H9 (cell line): ENCODE data around the gene STAB1. TPM values are rescaled to one million over a fixed set of nuclear protein-coding genes. Genes with fewer than 3 reads are reported as not detected.

Experiments
- DNase-seq: peaks from one replicate; pipeline ENCODE4 v3.0.0-alpha.2; 2017
- H2AFZ ChIP-seq: one replicate; pipeline ENCODE4 v1.6.1; 2013; ENCODE audit warnings: mild to moderate bottlenecking, low read length, control low read depth, moderate library complexity
- H2AK5ac ChIP-seq: 2 replicates; pipeline ENCODE4 v1.6.1; 2013; ENCODE audit warnings: low read length, control low read depth, mixed read lengths; ENCODE audit not compliant: insufficient read length
- H2BK120ac ChIP-seq: one replicate; pipeline ENCODE4 v1.6.1; 2013; ENCODE audit warnings: low read depth, mild to moderate bottlenecking, low read length, control low read depth, inconsistent platforms; ENCODE audit not compliant: poor library complexity, severe bottlenecking
- H2BK12ac ChIP-seq: 2 replicates; pipeline ENCODE4 v1.6.1; 2013; ENCODE audit warnings: low read length, control low read depth, mixed read lengths, low read depth; ENCODE audit not compliant: insufficient read length
- H2BK15ac ChIP-seq: 2 replicates; pipeline ENCODE4 v1.6.1; 2013; ENCODE audit warnings: low read depth, low read length, control low read depth
- H2BK20ac ChIP-seq: one replicate; pipeline ENCODE4 v1.6.1; 2013; ENCODE audit warnings: low read depth, mild to moderate bottlenecking, low read length, control low read depth, inconsistent platforms; ENCODE audit not compliant: poor library complexity, severe bottlenecking
- H2BK5ac ChIP-seq: 2 replicates; pipeline ENCODE4 v1.6.1; 2013; ENCODE audit warnings: low read length, control low read depth, mixed read lengths; ENCODE audit not compliant: insufficient read length
- H3K14ac ChIP-seq: 2 replicates; pipeline ENCODE4 v1.6.1; 2013; ENCODE audit warnings: low read length, control low read depth; ENCODE audit not compliant: insufficient read depth
- H3K18ac ChIP-seq: 2 replicates; pipeline ENCODE4 v1.6.1; 2013; ENCODE audit warnings: low read depth, mild to moderate bottlenecking, mixed read lengths, low read length, control low read depth; ENCODE audit not compliant: insufficient read length
- H3K23ac ChIP-seq: 2 replicates; pipeline ENCODE4 v1.6.1; 2013; ENCODE audit warnings: low read length, control low read depth, mixed read lengths, low read depth; ENCODE audit not compliant: insufficient read length
- H3K23me2 ChIP-seq: 2 replicates; pipeline ENCODE4 v1.6.1; 2013; ENCODE audit warnings: low read depth, mild to moderate bottlenecking, mixed read lengths, low read length, control low read depth; ENCODE audit not compliant: insufficient read length, poor library complexity, severe bottlenecking
- H3K27ac ChIP-seq: 2 replicates; pipeline ENCODE4 v1.5.1; 2013; ENCODE audit warnings: low read length, control low read depth, mixed read lengths, low read depth; ENCODE audit not compliant: insufficient read length
- H3K27me3 ChIP-seq: 2 replicates; pipeline ENCODE4 v1.6.1; 2013; ENCODE audit warnings: low read length, control low read depth, inconsistent platforms; ENCODE audit not compliant: insufficient read depth
- H3K4ac ChIP-seq: 2 replicates; pipeline ENCODE4 v1.6.1; 2013; ENCODE audit warnings: low read depth, mild to moderate bottlenecking, control low read depth, inconsistent platforms, low read length, moderate library complexity
- H3K4me1 ChIP-seq: 2 replicates; pipeline ENCODE4 v1.6.1; 2013; ENCODE audit warnings: low read length, control low read depth, inconsistent platforms; ENCODE audit not compliant: insufficient read depth
- H3K4me2 ChIP-seq: 2 replicates; pipeline ENCODE4 v1.6.1; 2013; ENCODE audit warnings: low read length, control low read depth, mixed read lengths; ENCODE audit not compliant: insufficient read length, insufficient read depth
- H3K56ac ChIP-seq: 2 replicates; pipeline ENCODE4 v1.6.1; 2013; ENCODE audit warnings: low read depth, mild to moderate bottlenecking, mixed read lengths, low read length, control low read depth; ENCODE audit not compliant: insufficient read length
- H3K79me1 ChIP-seq: 2 replicates; pipeline ENCODE4 v1.6.1; 2013; ENCODE audit warnings: low read depth, mild to moderate bottlenecking, moderate library complexity, low read length, control low read depth, inconsistent platforms; ENCODE audit not compliant: insufficient read depth, poor library complexity, severe bottlenecking
- H3K79me2 ChIP-seq: 2 replicates; pipeline ENCODE4 v1.6.1; 2013; ENCODE audit warnings: low read length, control low read depth, inconsistent platforms; ENCODE audit not compliant: insufficient read depth
- H3K9ac ChIP-seq: 2 replicates; pipeline ENCODE4 v1.6.1; 2013; ENCODE audit warnings: low read length, control low read depth, mixed read lengths; ENCODE audit not compliant: insufficient read length; ENCODE audit errors: extremely low read depth
- H3K9me3 ChIP-seq: one replicate; pipeline ENCODE4 v1.6.1; 2013; ENCODE audit warnings: low read depth, low read length, inconsistent platforms; ENCODE audit not compliant: control insufficient read depth
- H3T11ph ChIP-seq: one replicate; pipeline ENCODE4 v1.6.1; 2013; ENCODE audit warnings: mild to moderate bottlenecking, low read length, control low read depth, inconsistent platforms
- H4K20me1 ChIP-seq: one replicate; pipeline ENCODE4 v1.6.1; 2013; ENCODE audit not compliant: control insufficient read depth, insufficient read length, insufficient read depth
- H4K5ac ChIP-seq: 2 replicates; pipeline ENCODE4 v1.6.1; 2013; ENCODE audit warnings: low read depth, mild to moderate bottlenecking, mixed read lengths, low read length, control low read depth; ENCODE audit not compliant: insufficient read length
- H4K8ac ChIP-seq: replicated peaks from 2 replicates; pipeline ENCODE4 v1.6.1; 2013; ENCODE audit warnings: low read length, control low read depth, mixed read lengths, low read depth; ENCODE audit not compliant: insufficient read length
- H4K91ac ChIP-seq: 2 replicates; pipeline ENCODE4 v1.6.1; 2013; ENCODE audit warnings: low read depth, mild to moderate bottlenecking, moderate library complexity, mixed read lengths, low read length, control low read depth; ENCODE audit not compliant: insufficient read length
- H3K27ac Mint-ChIP-seq, 3 experiments: 2 replicates in 2 of 3; 3 replicates in 1 of 3; pipeline ENCODE4 v1.8.0; 2020 to 2021; ENCODE audit warnings: mixed read lengths in 3 of 3, mild to moderate bottlenecking in 1 of 3, moderate library complexity in 1 of 3
- H3K27me3 Mint-ChIP-seq: 2 replicates; pipeline ENCODE4 v1.8.0; 2021; ENCODE audit warnings: low read depth, mild to moderate bottlenecking, moderate library complexity, mixed read lengths
- H3K36me3 Mint-ChIP-seq, 3 experiments: 2 replicates in 2 of 3; 3 replicates in 1 of 3; pipeline ENCODE4 v1.8.0; 2020 to 2021; ENCODE audit warnings: low read depth in 3 of 3, mixed read lengths in 3 of 3; ENCODE audit not compliant: insufficient read depth in 1 of 3
- H3K4me1 Mint-ChIP-seq, 2 experiments: 2 replicates each; pipeline ENCODE4 v1.8.0; 2020; ENCODE audit warnings: mixed read lengths in 2 of 2
- H3K4me3 Mint-ChIP-seq, 2 experiments: 2 replicates in 1 of 2; 3 replicates in 1 of 2; pipeline ENCODE4 v1.8.0; 2020 to 2021; ENCODE audit warnings: mild to moderate bottlenecking in 2 of 2, mixed read lengths in 2 of 2, moderate library complexity in 1 of 2
- H3K9me3 Mint-ChIP-seq, 2 experiments: 2 replicates in 1 of 2; 3 replicates in 1 of 2; pipeline ENCODE4 v1.8.0; 2020; ENCODE audit warnings: mild to moderate bottlenecking in 2 of 2, mixed read lengths in 2 of 2, moderate library complexity in 1 of 2
- CTCF ChIP-seq: fragments of 200-600 bp; sonication (generic); conservative IDR thresholded peaks from 3 replicates; pipeline ENCODE4 v1.8.0; 2021; ENCODE audit warnings: antibody characterized with exemption, mild to moderate bottlenecking
- WGBS: extraction: QIAGEN DNeasy Blood & Tissue Kit; methylation state at CpG from one replicate; pipeline ENCODE4 v1.1.7; 2013; ENCODE audit warnings: missing lambda C conversion rate, low lambda C conversion rate, mixed read lengths; ENCODE audit not compliant: insufficient read length; ENCODE audit errors: extremely low coverage; 5-methylcytosine and 5-hydroxymethylcytosine counted together
- total RNA-seq: library from RNA; stranded (reverse); gene quantifications from 2 replicates; pipeline ENCODE4 v1.2.1, GENCODE V29; 2021

Gene STAB1
- total RNA-seq, 1 experiment from 2014 or later = 1.5 TPM

DNA sequence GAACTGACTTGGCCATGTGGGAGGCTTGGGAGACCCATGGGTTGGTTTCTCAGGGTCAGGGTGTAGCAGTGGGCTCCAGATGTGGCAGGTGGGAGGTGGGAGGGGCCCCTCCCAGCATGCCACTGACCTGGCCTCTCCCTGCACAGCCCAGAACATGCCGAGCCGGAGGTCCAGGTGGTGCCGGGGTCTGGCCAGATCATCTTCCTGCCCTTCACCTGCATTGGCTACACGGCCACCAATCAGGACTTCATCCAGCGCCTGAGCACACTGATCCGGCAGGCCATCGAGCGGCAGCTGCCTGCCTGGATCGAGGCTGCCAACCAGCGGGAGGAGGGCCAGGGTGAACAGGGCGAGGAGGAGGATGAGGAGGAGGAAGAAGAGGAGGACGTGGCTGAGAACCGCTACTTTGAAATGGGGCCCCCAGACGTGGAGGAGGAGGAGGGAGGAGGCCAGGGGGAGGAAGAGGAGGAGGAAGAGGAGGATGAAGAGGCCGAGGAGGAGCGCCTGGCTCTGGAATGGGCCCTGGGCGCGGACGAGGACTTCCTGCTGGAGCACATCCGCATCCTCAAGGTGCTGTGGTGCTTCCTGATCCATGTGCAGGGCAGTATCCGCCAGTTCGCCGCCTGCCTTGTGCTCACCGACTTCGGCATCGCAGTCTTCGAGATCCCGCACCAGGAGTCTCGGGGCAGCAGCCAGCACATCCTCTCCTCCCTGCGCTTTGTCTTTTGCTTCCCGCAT lies 7.9 kb upstream of the STAB1 start:
- no peak overlapping the region for H2BK5ac ChIP-seq
- no peak overlapping the region for H3K23ac ChIP-seq
- no peaks in the 10 kb centered on the region for H3K23me2 ChIP-seq
- H3K9ac ChIP-seq = no peak overlapping the region
- no peaks in the 10 kb centered on the region for H3K9me3 ChIP-seq
- Mint-ChIP-seq H3K27me3 (no peaks in the 10 kb centered on the region), H3K4me3 (0 out of 5 replicates have a peak overlapping the region, but pooled peaks of 1 of the 2 experiments have one; percentile 20), H3K9me3 (no peaks in the 10 kb centered on the region), H3K27ac (peak overlapping the region in 1 of 3 experiments; percentile 34; a peak in 2 of 7 replicates), H3K36me3 (peaks cover 30 to 89% (median 86%) of the 10 kb centered on the region in 3 experiments), H3K4me1 (no peaks in the 10 kb centered on the region)
- H4K20me1 ChIP-seq = no peaks in the 10 kb centered on the region
- H3K79me1 ChIP-seq = no peaks in the 10 kb centered on the region
- no peak overlapping the region for H3K4ac ChIP-seq
- no peak overlapping the region for H3K18ac ChIP-seq
- H3K4me2 ChIP-seq = no peak overlapping the region
- H2AK5ac ChIP-seq = no peak overlapping the region
- H3K79me2 ChIP-seq = no peaks in the 10 kb centered on the region
- H4K91ac ChIP-seq = no peak overlapping the region
- H2BK20ac ChIP-seq = no peak overlapping the region
- no peak overlapping the region for H3T11ph ChIP-seq
- no peaks in the 10 kb centered on the region for H3K4me1 ChIP-seq
- no peak overlapping the region for H2BK12ac ChIP-seq
- no CpG with 5 or more reads among the region's 31 CpGs for WGBS
- no peak overlapping the region for H2BK15ac ChIP-seq
- no peak for DNase-seq
- H2BK120ac ChIP-seq = no peak overlapping the region
- no peak for TF ChIP-seq CTCF
- H3K27me3 ChIP-seq = no peaks in the 10 kb centered on the region
- H3K56ac ChIP-seq = no peak overlapping the region
- H3K27ac ChIP-seq = no peak overlapping the region
- no peak overlapping the region for H3K14ac ChIP-seq
- no peak overlapping the region for H4K8ac ChIP-seq
- H4K5ac ChIP-seq = no peak overlapping the region
- no peak overlapping the region for H2AFZ ChIP-seq
